Astrocyte (in vitro differentiated cells and primary cell): ENCODE results near the gene KCNN4. TPM values are rescaled to one million over a fixed set of nuclear protein-coding genes. Genes with fewer than 3 reads are reported as not detected.

Experiments
- DNase-seq: peaks from one replicate; pipeline ENCODE4 v3.0.0-alpha.2; 2010; ENCODE audit warnings: low read depth
- FAIRE-seq: peaks from 2 replicates; lab custom pipeline; 2011; peaks lifted over from hg19 to GRCh38; lab: Jason Lieb, UNC
- H2AFZ ChIP-seq: 2 replicates; pipeline ENCODE4 v1.6.0; 2012; ENCODE audit warnings: low read depth, low read length, inconsistent platforms
- H3K27ac ChIP-seq: 2 replicates; pipeline ENCODE4 v1.5.1; 2011; ENCODE audit warnings: low read depth, low read length, inconsistent platforms
- H3K27me3 ChIP-seq: 2 replicates; pipeline ENCODE4 v1.6.0; 2011; ENCODE audit warnings: low read length, inconsistent platforms; ENCODE audit not compliant: insufficient read depth
- H3K36me3 ChIP-seq: 2 replicates; pipeline ENCODE4 v1.5.1; 2011; ENCODE audit warnings: low read length, inconsistent platforms; ENCODE audit not compliant: insufficient read depth
- H3K4me1 ChIP-seq: 2 replicates; pipeline ENCODE4 v1.5.1; 2011; ENCODE audit warnings: low read length, inconsistent platforms; ENCODE audit not compliant: insufficient read depth
- H3K4me2 ChIP-seq: 2 replicates; pipeline ENCODE4 v1.6.0; 2012; ENCODE audit warnings: low read length, inconsistent platforms
- H3K4me3 ChIP-seq: 2 replicates; pipeline ENCODE4 v1.5.1; 2011; ENCODE audit warnings: low read depth, mild to moderate bottlenecking, low read length, inconsistent platforms; ENCODE audit not compliant: insufficient read depth
- H3K79me2 ChIP-seq: 2 replicates; pipeline ENCODE4 v1.6.0; 2012; ENCODE audit warnings: mild to moderate bottlenecking, low read length, inconsistent platforms; ENCODE audit not compliant: insufficient read depth
- H3K9ac ChIP-seq: 2 replicates; pipeline ENCODE4 v1.6.0; 2012; ENCODE audit warnings: mild to moderate bottlenecking, low read length, inconsistent platforms
- H3K9me3 ChIP-seq: 2 replicates; pipeline ENCODE4 v1.5.1; 2012; ENCODE audit warnings: low read depth, mild to moderate bottlenecking, low read length, inconsistent platforms; ENCODE audit not compliant: insufficient read depth
- H4K20me1 ChIP-seq: 2 replicates; pipeline ENCODE4 v1.6.0; 2012; ENCODE audit warnings: low read length, inconsistent platforms; ENCODE audit not compliant: insufficient read depth
- H3K27ac Mint-ChIP-seq: one replicate; pipeline ENCODE4 v1.8.0; 2021; ENCODE audit warnings: mild to moderate bottlenecking, mixed read lengths; ENCODE audit not compliant: unreplicated experiment
- H3K27me3 Mint-ChIP-seq: one replicate; pipeline ENCODE4 v1.8.0; 2021; ENCODE audit warnings: low read depth, mixed read lengths; ENCODE audit not compliant: unreplicated experiment
- H3K36me3 Mint-ChIP-seq: one replicate; pipeline ENCODE4 v1.8.0; 2021; ENCODE audit warnings: low read depth, mixed read lengths; ENCODE audit not compliant: unreplicated experiment
- H3K4me1 Mint-ChIP-seq: one replicate; pipeline ENCODE4 v1.8.0; 2021; ENCODE audit warnings: low read depth, mixed read lengths; ENCODE audit not compliant: unreplicated experiment
- H3K4me3 Mint-ChIP-seq: one replicate; pipeline ENCODE4 v1.8.0; 2021; ENCODE audit warnings: mild to moderate bottlenecking, moderate library complexity, mixed read lengths; ENCODE audit not compliant: unreplicated experiment
- H3K9me3 Mint-ChIP-seq: one replicate; pipeline ENCODE4 v1.8.0; 2021; ENCODE audit warnings: mild to moderate bottlenecking, mixed read lengths; ENCODE audit not compliant: unreplicated experiment
- EZH2 ChIP-seq: IDR thresholded peaks from 2 replicates; pipeline ENCODE4 v1.6.1; 2012; ENCODE audit warnings: mild to moderate bottlenecking, low read length, inconsistent platforms; ENCODE audit not compliant: insufficient read depth
- total RNA-seq: library from RNA; stranded (reverse); gene quantifications from 2 replicates; pipeline ENCODE4 v1.2.1, GENCODE V29; 2021
- TF ChIP-seq, protein P1 (sequence below): IDR thresholded peaks from 2 replicates; pipeline ENCODE4 v1.5.1; 2011; ENCODE audit warnings: low read depth, mild to moderate bottlenecking, inconsistent platforms, low read length, moderate library complexity; ENCODE audit not compliant: insufficient read depth

Gene KCNN4
- total RNA-seq, 1 donor from 2014 or later = 3.6 TPM

DNA sequence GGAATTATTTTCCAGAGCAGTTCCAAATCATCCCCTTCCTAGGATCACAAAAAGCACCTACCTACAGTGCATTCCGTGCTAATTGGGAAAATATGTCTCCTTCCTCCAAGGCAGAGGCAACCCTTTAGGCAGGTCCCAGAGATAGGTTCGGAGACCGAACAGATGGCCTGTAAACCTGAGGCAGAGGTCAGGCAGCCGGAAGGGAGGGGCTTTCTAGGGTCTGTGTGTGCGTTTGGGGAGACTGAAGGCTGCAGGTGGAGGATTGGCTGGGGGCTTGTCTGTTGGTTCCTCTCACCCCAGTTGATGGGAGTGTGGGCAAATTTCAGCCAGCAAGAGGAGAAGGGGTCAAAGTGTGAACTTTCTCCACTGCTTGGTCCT lies 7.1 kb downstream of the KCNN4 start:
- FAIRE-seq (no peak), DNase-seq (no peak)
- Histone ChIP-seq H3K4me1 (peaks cover 18% of the 10 kb centered on the region), H3K4me2 (peak overlapping the region; percentile 79), H3K27ac (no peak overlapping the region), H2AFZ (peak overlapping the region; percentile 49), H3K9ac (no peak overlapping the region), H3K27me3 (no peaks in the 10 kb centered on the region), H3K79me2 (no peaks in the 10 kb centered on the region), H3K9me3 (no peaks in the 10 kb centered on the region), H4K20me1 (no peaks in the 10 kb centered on the region), H3K36me3 (no peaks in the 10 kb centered on the region), H3K4me3 (no peak overlapping the region)
- Mint-ChIP-seq H3K4me1 (peaks cover 21% of the 10 kb centered on the region), H3K9me3 (peaks cover 3% of the 10 kb centered on the region), H3K36me3 (peaks cover 7% of the 10 kb centered on the region), H3K27me3 (peaks cover 53% of the 10 kb centered on the region), H3K27ac (no peak overlapping the region), H3K4me3 (no peak overlapping the region)
- TF ChIP-seq, protein P1, sequence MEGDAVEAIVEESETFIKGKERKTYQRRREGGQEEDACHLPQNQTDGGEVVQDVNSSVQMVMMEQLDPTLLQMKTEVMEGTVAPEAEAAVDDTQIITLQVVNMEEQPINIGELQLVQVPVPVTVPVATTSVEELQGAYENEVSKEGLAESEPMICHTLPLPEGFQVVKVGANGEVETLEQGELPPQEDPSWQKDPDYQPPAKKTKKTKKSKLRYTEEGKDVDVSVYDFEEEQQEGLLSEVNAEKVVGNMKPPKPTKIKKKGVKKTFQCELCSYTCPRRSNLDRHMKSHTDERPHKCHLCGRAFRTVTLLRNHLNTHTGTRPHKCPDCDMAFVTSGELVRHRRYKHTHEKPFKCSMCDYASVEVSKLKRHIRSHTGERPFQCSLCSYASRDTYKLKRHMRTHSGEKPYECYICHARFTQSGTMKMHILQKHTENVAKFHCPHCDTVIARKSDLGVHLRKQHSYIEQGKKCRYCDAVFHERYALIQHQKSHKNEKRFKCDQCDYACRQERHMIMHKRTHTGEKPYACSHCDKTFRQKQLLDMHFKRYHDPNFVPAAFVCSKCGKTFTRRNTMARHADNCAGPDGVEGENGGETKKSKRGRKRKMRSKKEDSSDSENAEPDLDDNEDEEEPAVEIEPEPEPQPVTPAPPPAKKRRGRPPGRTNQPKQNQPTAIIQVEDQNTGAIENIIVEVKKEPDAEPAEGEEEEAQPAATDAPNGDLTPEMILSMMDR = no peak
- no peak for TF ChIP-seq EZH2

DNA sequence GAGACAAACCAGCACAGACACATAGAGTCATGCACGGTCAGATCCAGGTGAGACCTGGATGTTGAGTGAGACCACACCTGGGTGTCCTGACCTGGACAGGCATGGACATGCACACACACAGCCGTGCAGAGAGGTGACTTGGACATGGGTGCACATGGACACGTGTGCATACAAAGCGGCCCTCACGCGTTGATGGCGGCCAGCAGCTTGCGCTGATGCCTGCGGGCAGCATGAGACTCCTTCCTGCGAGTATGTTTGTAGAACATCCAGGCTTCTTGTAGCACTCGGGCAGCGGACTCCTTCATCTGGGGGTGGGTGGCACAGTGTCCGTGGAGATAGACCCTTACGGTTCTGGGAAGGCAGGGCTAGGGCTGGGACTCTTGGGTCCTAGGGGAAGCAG lies 11.5 kb downstream of the KCNN4 start:
- H3K9me3 Mint-ChIP-seq = peaks cover 1% of the 10 kb centered on the region
- peaks cover 19% of the 10 kb centered on the region for H3K4me1 Mint-ChIP-seq
- no peaks in the 10 kb centered on the region for H3K27me3 ChIP-seq
- peaks cover 6% of the 10 kb centered on the region for H3K36me3 Mint-ChIP-seq
- H4K20me1 ChIP-seq = no peaks in the 10 kb centered on the region
- DNase-seq (no peak), FAIRE-seq (no peak)
- H3K27ac Mint-ChIP-seq = no peak overlapping the region
- TF ChIP-seq, protein P1 = no peak
- TF ChIP-seq EZH2 = no peak
- H3K79me2 ChIP-seq = no peaks in the 10 kb centered on the region
- H3K9me3 ChIP-seq = no peaks in the 10 kb centered on the region
- H3K4me1 ChIP-seq = peaks cover 24% of the 10 kb centered on the region
- H3K4me2 ChIP-seq = no peak overlapping the region
- H2AFZ ChIP-seq = no peak overlapping the region
- no peak overlapping the region for H3K9ac ChIP-seq
- H3K4me3 Mint-ChIP-seq = no peak overlapping the region
- peaks cover 45% of the 10 kb centered on the region for H3K27me3 Mint-ChIP-seq
- H3K27ac ChIP-seq = no peak overlapping the region
- H3K36me3 ChIP-seq = no peaks in the 10 kb centered on the region
- H3K4me3 ChIP-seq = no peak overlapping the region

DNA sequence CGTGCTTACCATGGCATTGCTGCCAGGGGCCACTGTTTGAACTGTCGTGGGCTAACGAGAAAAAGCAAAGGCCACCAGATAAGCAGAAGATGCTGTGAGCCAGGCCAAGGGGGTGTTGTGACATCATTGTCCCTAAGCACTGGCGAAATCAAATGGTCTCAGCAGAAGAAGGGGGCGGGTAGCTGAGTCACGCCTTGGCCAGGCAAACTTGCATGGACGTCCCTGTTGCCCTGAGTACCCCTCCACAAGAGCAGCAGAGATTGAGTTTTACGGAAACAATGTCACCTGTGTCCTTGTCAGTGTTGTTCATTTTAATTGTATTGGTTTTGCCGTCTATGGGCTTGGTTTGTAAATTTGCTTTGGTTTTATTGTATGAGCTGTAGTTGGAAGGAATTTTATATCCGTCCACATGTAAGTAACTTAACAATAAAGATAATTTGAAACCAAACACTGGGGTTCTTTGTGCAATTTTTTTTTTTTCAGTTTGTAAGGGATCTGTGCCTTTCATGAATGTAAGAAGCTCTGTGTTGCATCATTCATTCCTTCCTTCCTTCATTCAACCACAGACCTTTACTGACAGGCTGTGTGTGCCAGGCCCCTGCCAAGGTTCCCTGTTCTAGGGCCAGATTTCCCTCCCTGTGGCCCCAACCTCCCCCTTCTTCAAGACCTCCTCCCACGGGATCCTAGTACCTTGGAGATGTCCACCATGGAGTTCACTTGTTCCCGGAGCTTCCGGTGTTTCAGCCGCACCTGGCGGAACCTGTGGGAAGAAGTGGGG lies 12.3 kb downstream of the KCNN4 start:
- Mint-ChIP-seq H3K27ac (no peak overlapping the region), H3K4me1 (peaks cover 23% of the 10 kb centered on the region), H3K36me3 (peaks cover 6% of the 10 kb centered on the region), H3K9me3 (peaks cover 1% of the 10 kb centered on the region), H3K4me3 (no peak overlapping the region), H3K27me3 (peaks cover 38% of the 10 kb centered on the region)
- no peak overlapping the region for H3K4me2 ChIP-seq
- no peaks in the 10 kb centered on the region for H3K36me3 ChIP-seq
- no peak overlapping the region for H3K9ac ChIP-seq
- no peak overlapping the region for H3K27ac ChIP-seq
- H3K9me3 ChIP-seq = no peaks in the 10 kb centered on the region
- no peaks in the 10 kb centered on the region for H4K20me1 ChIP-seq
- DNase-seq = no peak
- H3K4me1 ChIP-seq = peaks cover 31% of the 10 kb centered on the region
- TF ChIP-seq, protein P1 = no peak
- no peak for TF ChIP-seq EZH2
- no peaks in the 10 kb centered on the region for H3K79me2 ChIP-seq
- FAIRE-seq = no peak
- no peaks in the 10 kb centered on the region for H3K27me3 ChIP-seq
- H2AFZ ChIP-seq = no peak overlapping the region
- no peak overlapping the region for H3K4me3 ChIP-seq
